ENCODE data around the gene PPP2R2B.

- TF ChIP-seq CTCF (IDR thresholded peaks at IDR 0.05) (no peak), POLR2A (IDR thresholded peaks at IDR 0.05) (no peak)
Measured at GRCh38 chr5:146796911-146797310, 81.6 kb downstream of the PPP2R2B start.

Data from transverse colon (tissue), 3 donors.